Measurements from ENCODE around the gene ADGRD1.

Gene ADGRD1

DNA sequence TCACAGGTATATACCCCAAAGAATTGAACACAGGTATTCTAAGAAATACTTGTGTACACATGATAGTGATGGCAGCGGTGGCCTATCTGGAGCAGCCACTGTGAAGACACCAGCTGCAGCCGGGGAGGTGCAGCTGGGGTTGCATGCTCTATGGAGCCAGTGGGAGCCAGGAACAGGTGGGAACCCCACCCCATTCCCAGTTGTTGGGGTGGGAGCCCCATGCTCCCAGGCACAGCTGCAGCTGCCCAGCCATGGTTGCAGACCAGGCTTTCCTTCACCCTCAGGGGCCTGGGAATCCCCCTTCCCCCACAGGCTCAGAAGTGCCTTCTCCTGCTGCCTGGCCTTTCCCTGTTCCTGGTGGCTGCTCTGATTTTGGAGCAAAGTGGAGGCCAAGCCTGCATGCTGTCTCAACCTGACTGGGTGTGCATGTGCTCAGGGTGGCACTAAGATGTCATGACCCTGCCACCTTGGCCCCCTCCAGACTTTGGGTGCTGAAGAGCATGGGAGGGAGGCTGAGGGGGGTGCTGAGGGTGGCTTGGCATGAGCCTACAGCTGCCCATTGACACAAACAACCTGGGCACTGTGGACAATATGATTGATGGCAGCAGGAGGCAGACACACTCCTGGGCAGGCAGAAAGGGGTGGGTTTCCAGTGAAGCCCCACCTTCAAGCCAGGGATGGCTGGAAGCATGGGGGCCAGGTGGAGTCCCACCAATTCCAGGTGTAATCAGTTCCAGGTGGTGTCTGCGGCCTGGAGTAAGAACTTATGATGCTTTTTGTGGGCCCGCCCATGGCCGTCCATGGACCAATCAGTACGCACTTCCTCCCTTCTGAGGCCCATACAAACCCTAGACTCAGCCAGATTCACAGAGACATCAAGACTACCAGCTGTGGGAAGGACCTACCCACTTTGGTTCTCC is 234.7 kb downstream of the ADGRD1 start:
- no peak for DNase-seq (ENCODE audit: low read depth in 4 of 4, low spot score in 1 of 4)

DNA sequence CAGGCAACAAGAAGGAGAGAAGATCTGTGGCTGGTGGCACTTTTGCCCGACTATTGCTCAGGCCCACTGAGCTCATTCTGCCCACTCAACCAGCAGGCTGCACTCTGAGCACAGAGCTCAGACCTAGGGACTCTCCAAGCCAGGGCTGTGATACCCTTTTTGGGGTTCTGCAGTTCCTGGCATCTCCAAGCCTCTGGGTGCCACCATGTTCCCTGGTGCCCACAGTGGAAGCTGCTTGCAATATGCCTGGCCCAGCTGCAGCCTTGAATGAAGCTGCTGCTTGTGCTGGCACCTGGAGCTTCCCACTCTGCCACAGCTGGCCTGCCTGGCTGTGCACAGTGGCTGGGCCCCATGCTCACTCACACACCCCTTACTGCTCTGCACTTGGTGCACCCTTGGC is 236.1 kb downstream of the ADGRD1 start:
- no peak for DNase-seq (ENCODE audit: low read depth in 4 of 4, low spot score in 1 of 4)

DNA sequence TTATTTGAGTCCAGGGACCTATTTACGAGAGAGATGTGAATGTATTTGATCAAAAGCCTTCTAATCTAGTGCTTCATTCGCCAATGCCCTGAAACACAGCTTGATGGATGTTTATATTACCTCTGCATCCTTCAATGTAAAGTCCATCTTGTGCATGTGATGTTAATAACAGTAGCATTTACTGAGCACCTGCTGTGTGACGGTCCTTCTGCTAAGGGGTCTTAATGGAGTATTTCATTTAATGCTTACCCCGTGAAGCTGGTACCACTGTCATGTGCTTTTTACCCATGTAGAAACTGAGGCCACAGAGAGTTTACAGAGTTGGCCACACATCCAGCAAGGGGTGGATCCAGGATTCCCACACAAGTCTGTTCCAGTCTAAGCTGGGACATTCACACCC is 237.3 kb downstream of the ADGRD1 start:
- DNase-seq (ENCODE audit: low read depth in 4 of 4, low spot score in 1 of 4), result no peak
